HEK293 (cell line): ENCODE data around the gene CTCF.
A peak's percentile ranks its signal among the peaks of the same experiment; 100 is the strongest.

Source experiments
- BCL11A ChIP-seq: fragments of 450-650 bp; formaldehyde crosslinking; IDR thresholded peaks from 2 replicates; pipeline ENCODE4 v1.5.1; 2016; ENCODE audit warnings: low read depth, missing biosample characterization, missing genetic modification characterization
- BCL11B ChIP-seq: fragments of 450-650 bp; formaldehyde crosslinking; IDR thresholded peaks from 2 replicates; pipeline ENCODE4 v1.5.1; 2016; ENCODE audit warnings: low read depth, missing biosample characterization, missing genetic modification characterization
- KLF16 ChIP-seq: fragments of 450-650 bp; formaldehyde crosslinking; IDR thresholded peaks from 2 replicates; pipeline ENCODE4 v1.5.1; 2017; ENCODE audit warnings: missing biosample characterization, missing genetic modification characterization
- KLF17 ChIP-seq: fragments of 450-650 bp; formaldehyde crosslinking; IDR thresholded peaks from 2 replicates; pipeline ENCODE4 v1.5.1; 2016; ENCODE audit warnings: missing biosample characterization, missing genetic modification characterization
- OVOL3 ChIP-seq: fragments of 450-650 bp; formaldehyde crosslinking; IDR thresholded peaks from 2 replicates; pipeline ENCODE4 v1.5.1; 2016; ENCODE audit warnings: missing biosample characterization, missing genetic modification characterization
- PATZ1 ChIP-seq: fragments of 450-650 bp; formaldehyde crosslinking; IDR thresholded peaks from 2 replicates; pipeline ENCODE4 v1.5.1; 2016; ENCODE audit warnings: missing biosample characterization, missing genetic modification characterization
- RBAK ChIP-seq: fragments of 450-650 bp; formaldehyde crosslinking; IDR thresholded peaks from 2 replicates; pipeline ENCODE4 v1.5.1; 2016; ENCODE audit warnings: missing biosample characterization, missing genetic modification characterization
- SCRT1 ChIP-seq: fragments of 450-650 bp; formaldehyde crosslinking; IDR thresholded peaks from 2 replicates; pipeline ENCODE4 v1.5.1; 2016; ENCODE audit warnings: missing biosample characterization, missing genetic modification characterization, borderline replicate concordance
- SETDB1 ChIP-seq: IDR thresholded peaks from one replicate; pipeline ENCODE4 v1.6.1; 2017; ENCODE audit warnings: mild to moderate bottlenecking, low read length, moderate library complexity, mixed read lengths; ENCODE audit not compliant: insufficient read length
- TCF7L2 ChIP-seq: IDR thresholded peaks from 2 replicates; pipeline ENCODE4 v1.6.1; 2011; ENCODE audit warnings: low read depth, mild to moderate bottlenecking, inconsistent platforms, low read length, moderate library complexity, borderline replicate concordance
- ZBTB20 ChIP-seq: fragments of 450-650 bp; formaldehyde crosslinking; IDR thresholded peaks from 2 replicates; pipeline ENCODE4 v1.5.1; 2016; ENCODE audit warnings: missing biosample characterization, missing genetic modification characterization
- ZBTB48 ChIP-seq: fragments of 450-650 bp; formaldehyde crosslinking; IDR thresholded peaks from 2 replicates; pipeline ENCODE4 v1.5.1; 2016; ENCODE audit warnings: missing biosample characterization, missing genetic modification characterization
- ZBTB6 ChIP-seq: fragments of 450-650 bp; formaldehyde crosslinking; IDR thresholded peaks from 2 replicates; pipeline ENCODE4 v1.5.1; 2017; ENCODE audit warnings: missing biosample characterization, missing genetic modification characterization
- ZFP3 ChIP-seq: fragments of 450-650 bp; formaldehyde crosslinking; IDR thresholded peaks from 2 replicates; pipeline ENCODE4 v1.5.1; 2016; ENCODE audit warnings: low read depth, missing biosample characterization, missing genetic modification characterization
- ZNF16 ChIP-seq: fragments of 450-650 bp; formaldehyde crosslinking; IDR thresholded peaks from 2 replicates; pipeline ENCODE4 v1.5.1; 2016; ENCODE audit warnings: low read depth, missing biosample characterization, missing genetic modification characterization
- ZNF18 ChIP-seq: fragments of 450-650 bp; formaldehyde crosslinking; IDR thresholded peaks from 2 replicates; pipeline ENCODE4 v1.5.1; 2016; ENCODE audit warnings: missing biosample characterization, missing genetic modification characterization
- ZNF24 ChIP-seq: fragments of 450-650 bp; formaldehyde crosslinking; IDR thresholded peaks from 2 replicates; pipeline ENCODE4 v1.5.1; 2016; ENCODE audit warnings: missing biosample characterization, missing genetic modification characterization
- ZNF302 ChIP-seq: fragments of 450-650 bp; formaldehyde crosslinking; IDR thresholded peaks from 2 replicates; pipeline ENCODE4 v1.5.1; 2016; ENCODE audit warnings: missing biosample characterization, missing genetic modification characterization, low read depth
- ZNF335 ChIP-seq: fragments of 450-650 bp; formaldehyde crosslinking; conservative IDR thresholded peaks from 2 replicates; pipeline ENCODE4 v1.5.1; 2016; ENCODE audit warnings: missing biosample characterization, missing genetic modification characterization
- ZNF341 ChIP-seq: fragments of 450-650 bp; formaldehyde crosslinking; IDR thresholded peaks from 2 replicates; pipeline ENCODE4; 2016; ENCODE audit warnings: low read depth, missing biosample characterization, missing genetic modification characterization
- ZNF391 ChIP-seq: fragments of 450-650 bp; formaldehyde crosslinking; IDR thresholded peaks from 2 replicates; pipeline ENCODE4 v1.5.1; 2016; ENCODE audit warnings: low read depth, missing biosample characterization, missing genetic modification characterization, borderline replicate concordance
- ZNF473 ChIP-seq: fragments of 450-650 bp; formaldehyde crosslinking; IDR thresholded peaks from 2 replicates; pipeline ENCODE4 v1.5.1; 2017; ENCODE audit warnings: missing biosample characterization, missing genetic modification characterization
- ZNF48 ChIP-seq: fragments of 450-650 bp; formaldehyde crosslinking; IDR thresholded peaks from 2 replicates; pipeline ENCODE4 v1.5.1; 2016; ENCODE audit warnings: missing biosample characterization, missing genetic modification characterization
- ZNF518A ChIP-seq: fragments of 450-650 bp; formaldehyde crosslinking; conservative IDR thresholded peaks from 2 replicates; pipeline ENCODE4 v1.5.1; 2016; ENCODE audit warnings: low read depth, missing biosample characterization, missing genetic modification characterization
- ZNF549 ChIP-seq: fragments of 450-650 bp; IDR thresholded peaks from 2 replicates; pipeline ENCODE4 v1.5.1; 2018; ENCODE audit warnings: missing biosample characterization, missing genetic modification characterization, mild to moderate bottlenecking, inconsistent platforms, moderate library complexity
- ZNF645 ChIP-seq: fragments of 450-650 bp; formaldehyde crosslinking; IDR thresholded peaks from 2 replicates; pipeline ENCODE4; 2016; ENCODE audit warnings: missing biosample characterization, missing genetic modification characterization
- ZNF677 ChIP-seq: fragments of 450-650 bp; IDR thresholded peaks from 2 replicates; pipeline ENCODE4 v1.5.0; 2018; ENCODE audit warnings: missing biosample characterization, mild to moderate bottlenecking, missing genetic modification characterization, moderate library complexity
- ZNF76 ChIP-seq: fragments of 450-650 bp; formaldehyde crosslinking; IDR thresholded peaks from 2 replicates; pipeline ENCODE4; 2016; ENCODE audit warnings: low read depth, missing biosample characterization, missing genetic modification characterization, borderline replicate concordance
- ZNF768 ChIP-seq: fragments of 450-650 bp; formaldehyde crosslinking; IDR thresholded peaks from 2 replicates; pipeline ENCODE4 v1.5.1; 2018; ENCODE audit warnings: missing biosample characterization, mild to moderate bottlenecking, missing genetic modification characterization
- ZNF837 ChIP-seq: fragments of 450-650 bp; formaldehyde crosslinking; IDR thresholded peaks from 2 replicates; pipeline ENCODE4 v1.5.1; 2016; ENCODE audit warnings: missing biosample characterization, missing genetic modification characterization

Gene CTCF

GRCh38 chr16:67660564-67661028 lies 98.3 kb downstream of the CTCF start, which contains the start of gene PARD6A (continued):
- TF ChIP-seq ZNF518A = no peak
- TF ChIP-seq RBAK (tag by site-specific recombination) = no peak
- no peak for TF ChIP-seq ZNF645 (tag by site-specific recombination)
- TF ChIP-seq ZNF16 (tag by site-specific recombination) = no peak
- peak; percentile 14; the same call in 1 of the 2 replicates for TF ChIP-seq ZBTB48 (tag by site-specific recombination)
- no peak for TF ChIP-seq TCF7L2
- no peak for TF ChIP-seq ZNF302
- TF ChIP-seq KLF16 (tag by site-specific recombination) = no peak
- TF ChIP-seq ZNF677 (tag by site-specific recombination) = no peak
- no peak for TF ChIP-seq ZFP3
- TF ChIP-seq ZNF391 (tag by site-specific recombination) = peak; percentile 20; the same call in 1 of the 2 replicates
- TF ChIP-seq SETDB1 = no peak
- no peak for TF ChIP-seq ZNF18 (tag by site-specific recombination)
- TF ChIP-seq BCL11A (tag by site-specific recombination) = no peak
- TF ChIP-seq ZBTB20 = no peak
- no peak for TF ChIP-seq ZNF837 (tag by site-specific recombination)
- TF ChIP-seq OVOL3 (tag by site-specific recombination) = no peak
- no peak for TF ChIP-seq ZNF24 (tag by site-specific recombination)
- TF ChIP-seq KLF17 (tag by site-specific recombination) = no peak
- no peak for TF ChIP-seq ZNF549 (tag by site-specific recombination)
- peak; percentile 85 for TF ChIP-seq ZNF341
- TF ChIP-seq BCL11B (tag by site-specific recombination) = 0 out of 2 replicates have a peak, but pooled peaks have one; percentile 55
- no peak for TF ChIP-seq ZNF76
- no peak for TF ChIP-seq SCRT1
- peak; percentile 97 for TF ChIP-seq ZNF335 (tag by site-specific recombination)
- no peak for TF ChIP-seq ZNF473 (tag by site-specific recombination)
- no peak for TF ChIP-seq ZNF768 (tag by site-specific recombination)
- TF ChIP-seq PATZ1 (tag by site-specific recombination) = peak; percentile 88
- no peak for TF ChIP-seq ZBTB6 (tag by site-specific recombination)
- no peak for TF ChIP-seq ZNF48
